NCI-H526 (cell line): ENCODE data around the gene AMBP.
A peak's percentile ranks its signal among the peaks of the same experiment; 100 is the strongest.

Source experiments
- DNase-seq, 2 experiments: peaks; one replicate each; lab custom pipeline; 2025; lab: John Stamatoyannopoulos, UW

Gene AMBP

DNA sequence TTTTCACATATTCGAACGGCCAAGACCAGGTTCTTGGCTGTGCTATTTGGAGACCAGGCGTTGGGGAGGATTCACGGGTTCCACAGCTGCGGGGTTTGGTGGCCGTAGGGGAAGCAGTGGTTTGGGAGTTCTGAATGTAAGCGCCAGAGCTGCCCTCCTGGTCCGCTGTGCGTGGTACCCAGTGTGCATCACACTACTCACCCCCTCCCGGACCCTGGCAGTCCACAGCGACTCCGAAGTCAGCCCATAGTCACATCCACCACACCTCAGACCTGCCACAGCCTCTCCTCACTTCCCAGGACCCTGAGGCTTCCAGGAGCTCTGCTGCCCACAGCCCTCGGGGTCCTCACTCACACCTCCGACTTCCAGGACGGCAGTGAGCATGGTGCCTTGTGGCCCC, 26.8 kb downstream of the AMBP start:
- no peak for DNase-seq

DNA sequence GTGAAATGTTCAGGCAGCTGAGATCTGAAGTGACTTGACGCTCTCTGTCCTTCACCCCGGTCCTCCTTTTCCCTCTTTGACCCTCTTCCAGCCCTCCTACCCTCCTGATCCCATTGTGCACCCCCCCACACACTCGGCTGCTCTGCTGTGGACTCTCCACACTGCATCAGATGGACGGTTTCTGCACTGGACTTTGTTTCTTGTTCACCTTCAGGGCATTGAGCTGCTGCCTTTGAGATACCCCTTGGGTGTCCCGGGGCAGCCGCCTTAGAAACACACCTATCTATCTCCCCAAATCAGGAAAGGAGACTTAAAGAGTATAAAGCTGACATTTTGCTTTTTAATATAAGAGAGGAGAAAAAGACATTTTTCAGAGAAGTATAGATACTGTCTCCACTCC, 27.5 kb downstream of the AMBP start:
- DNase-seq: no peak

DNA sequence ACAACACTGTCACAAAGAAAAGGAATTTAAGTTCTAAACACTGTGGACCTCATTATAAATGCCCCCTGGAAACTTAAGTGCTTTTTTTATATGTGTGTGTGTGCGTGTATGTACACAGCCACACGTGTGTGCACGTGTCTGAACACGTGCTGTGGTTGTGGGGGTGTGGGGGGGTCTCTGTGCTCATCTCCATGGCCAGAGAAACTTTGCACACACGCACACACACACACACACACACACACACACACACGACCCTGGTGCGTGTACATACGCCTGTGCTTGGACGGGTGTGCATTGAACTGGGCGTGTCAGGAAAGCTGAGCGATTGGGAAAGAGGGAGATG, 27.9 kb downstream of the AMBP start:
- DNase-seq: no peak

DNA sequence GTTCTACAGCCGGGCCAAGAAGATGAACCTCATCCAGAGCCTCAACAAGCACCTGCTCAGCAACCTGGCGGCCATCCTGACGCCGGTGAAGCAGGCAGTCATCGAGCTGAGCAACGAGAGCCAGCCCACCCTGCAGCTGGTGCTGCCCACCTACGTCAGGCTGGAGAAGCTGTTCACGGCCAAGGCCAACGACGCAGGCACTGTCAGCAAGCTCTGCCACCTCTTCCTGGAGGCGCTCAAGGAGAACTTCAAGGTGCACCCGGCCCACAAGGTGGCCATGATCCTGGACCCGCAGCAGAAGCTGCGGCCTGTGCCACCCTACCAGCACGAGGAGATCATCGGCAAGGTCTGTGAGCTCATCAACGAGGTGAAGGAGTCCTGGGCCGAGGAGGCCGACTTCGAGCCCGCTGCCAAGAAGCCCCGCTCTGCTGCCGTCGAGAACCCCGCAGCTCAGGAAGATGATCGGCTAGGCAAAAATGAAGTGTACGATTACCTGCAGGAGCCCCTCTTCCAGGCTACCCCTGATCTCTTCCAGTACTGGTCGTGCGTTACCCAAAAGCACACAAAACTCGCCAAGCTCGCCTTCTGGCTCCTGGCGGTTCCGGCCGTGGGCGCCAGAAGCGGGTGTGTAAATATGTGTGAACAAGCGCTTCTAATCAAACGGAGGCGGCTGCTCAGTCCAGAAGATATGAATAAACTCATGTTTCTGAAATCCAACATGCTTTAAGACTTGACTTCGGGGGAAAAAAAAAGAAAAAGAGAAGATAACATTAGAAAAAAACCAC, 28.5 kb downstream of the AMBP start:
- no peak for DNase-seq

DNA sequence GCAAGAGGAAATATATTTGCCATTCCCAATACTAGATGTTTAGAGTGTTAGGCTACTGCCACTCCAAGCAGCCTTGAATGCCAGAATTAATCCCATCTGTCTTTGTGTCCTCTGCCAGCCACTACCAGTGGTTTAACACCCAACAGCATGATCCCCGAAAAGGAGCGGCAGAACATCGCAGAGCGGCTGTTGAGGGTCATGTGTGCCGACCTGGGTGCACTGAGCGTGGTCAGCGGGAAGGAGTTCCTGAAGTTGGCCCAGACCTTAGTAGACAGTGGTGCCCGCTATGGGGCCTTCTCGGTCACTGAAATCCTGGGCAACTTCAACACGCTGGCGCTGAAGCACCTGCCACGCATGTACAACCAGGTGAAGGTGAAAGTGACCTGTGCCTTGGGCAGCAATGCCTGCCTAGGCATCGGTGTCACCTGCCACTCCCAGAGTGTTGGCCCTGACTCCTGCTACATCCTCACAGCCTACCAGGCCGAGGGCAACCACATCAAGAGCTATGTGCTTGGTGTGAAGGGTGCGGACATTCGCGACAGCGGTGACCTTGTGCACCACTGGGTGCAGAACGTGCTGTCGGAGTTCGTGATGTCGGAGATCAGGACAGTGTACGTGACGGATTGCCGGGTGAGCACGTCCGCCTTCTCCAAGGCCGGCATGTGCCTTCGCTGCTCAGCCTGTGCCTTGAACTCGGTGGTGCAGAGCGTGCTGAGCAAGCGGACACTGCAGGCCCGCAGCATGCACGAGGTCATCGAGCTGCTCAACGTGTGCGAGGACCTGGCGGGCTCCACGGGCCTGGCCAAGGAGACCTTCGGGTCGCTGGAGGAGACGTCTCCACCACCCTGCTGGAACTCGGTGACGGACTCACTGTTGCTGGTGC, 29.3 kb downstream of the AMBP start:
- no peak for DNase-seq

DNA sequence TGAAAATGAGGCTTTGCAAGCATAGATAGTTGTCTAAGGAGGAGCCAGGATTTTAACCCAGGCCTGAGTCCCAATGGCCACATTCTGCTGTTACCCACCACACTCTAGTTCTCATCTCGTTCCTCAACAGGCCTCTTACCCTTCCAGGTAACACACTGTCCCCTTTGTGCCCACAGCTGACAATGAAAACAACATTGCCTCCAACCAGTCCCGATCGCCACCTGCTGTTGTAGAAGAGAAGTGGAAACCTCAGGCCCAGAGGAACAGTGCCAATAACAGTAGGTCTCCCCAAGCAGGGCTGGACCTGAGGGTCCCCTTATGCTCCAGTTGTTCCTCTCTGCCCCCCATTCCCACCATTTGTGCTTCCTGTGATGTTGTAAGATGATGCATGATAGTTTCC, 30.4 kb downstream of the AMBP start:
- peak in 1 of 2 experiments; percentile 53 for DNase-seq

DNA sequence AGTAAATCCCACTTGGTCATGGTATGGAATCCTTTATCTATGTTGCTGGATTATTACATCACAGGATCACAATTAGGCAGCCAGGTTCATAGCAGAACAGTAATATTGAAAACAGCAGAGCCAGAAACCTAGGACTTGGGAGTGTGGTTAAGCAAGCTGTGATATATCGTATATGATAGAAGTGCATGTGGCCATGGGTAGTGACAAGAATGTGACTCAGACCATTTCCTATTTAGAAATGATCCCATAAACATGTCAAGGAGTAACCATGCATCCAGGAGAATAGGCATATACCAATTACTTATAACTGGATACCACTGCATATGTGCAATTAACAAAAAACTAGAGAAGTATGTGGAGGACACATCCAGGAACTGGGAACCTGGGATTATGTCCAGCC, 31.2 kb downstream of the AMBP start:
- no peak for DNase-seq

DNA sequence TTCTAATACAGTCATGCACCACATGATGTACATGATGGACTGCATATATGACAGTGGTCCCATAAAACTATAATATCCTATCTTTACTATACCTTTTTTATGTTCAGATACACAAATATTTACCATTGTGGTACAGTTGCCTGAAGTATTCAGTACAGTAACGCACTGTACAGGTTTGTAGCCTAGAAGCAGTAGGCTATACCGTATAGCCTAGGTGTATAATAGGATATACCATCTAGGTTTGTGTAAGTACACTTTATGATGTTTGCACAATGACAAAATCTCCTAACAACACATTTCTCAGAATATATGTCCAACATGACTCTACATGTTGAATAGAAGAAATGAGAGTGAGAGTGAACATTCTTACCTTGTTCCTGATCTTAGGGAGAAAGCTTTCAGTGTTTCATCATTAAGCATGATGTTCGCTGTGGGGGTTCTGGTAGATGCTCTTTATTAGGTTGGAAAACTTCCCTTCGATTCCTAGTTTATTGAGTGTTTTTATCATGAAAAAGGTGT, 31.8 kb downstream of the AMBP start:
- no peak for DNase-seq

DNA sequence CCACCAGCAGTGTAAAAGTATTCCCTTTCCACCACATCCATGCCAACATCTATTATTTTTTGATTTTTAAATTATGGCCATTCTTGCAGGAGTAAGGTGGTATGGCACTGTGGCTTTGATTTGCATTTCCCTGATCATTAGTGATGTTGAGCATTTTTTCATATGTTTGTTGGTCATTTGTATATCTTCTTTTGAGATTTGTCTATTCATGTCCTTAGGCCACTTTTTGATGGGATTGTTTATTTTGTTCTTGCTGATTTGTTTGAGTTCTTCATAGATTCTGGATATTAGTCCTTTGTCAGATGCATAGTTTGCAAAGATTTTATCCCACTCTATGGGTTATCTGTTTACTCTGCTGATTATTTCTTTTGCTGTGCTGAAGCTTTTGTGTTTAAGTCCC, 34.4 kb downstream of the AMBP start:
- DNase-seq: peak; percentile 32 to 34

DNA sequence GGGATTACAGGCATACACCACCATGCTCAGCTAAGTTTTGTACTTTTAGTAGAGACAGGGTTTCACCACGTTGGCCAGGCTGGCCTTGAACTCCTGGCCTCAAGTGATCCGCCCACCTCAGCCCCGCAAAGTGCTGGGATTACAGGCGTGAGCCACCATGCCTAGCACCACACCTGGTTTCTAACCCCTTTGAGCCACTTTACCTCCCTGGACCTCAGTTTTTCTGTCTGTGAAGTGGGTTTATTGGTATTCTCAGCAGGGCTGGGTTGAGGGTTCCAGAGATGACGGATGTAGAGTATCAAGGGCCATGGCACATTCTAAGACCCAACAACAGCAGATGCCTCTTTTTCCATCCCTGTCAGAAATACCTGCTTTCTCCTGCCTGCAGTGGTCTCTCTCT, 38.6 kb downstream of the AMBP start:
- DNase-seq: no peak

DNA sequence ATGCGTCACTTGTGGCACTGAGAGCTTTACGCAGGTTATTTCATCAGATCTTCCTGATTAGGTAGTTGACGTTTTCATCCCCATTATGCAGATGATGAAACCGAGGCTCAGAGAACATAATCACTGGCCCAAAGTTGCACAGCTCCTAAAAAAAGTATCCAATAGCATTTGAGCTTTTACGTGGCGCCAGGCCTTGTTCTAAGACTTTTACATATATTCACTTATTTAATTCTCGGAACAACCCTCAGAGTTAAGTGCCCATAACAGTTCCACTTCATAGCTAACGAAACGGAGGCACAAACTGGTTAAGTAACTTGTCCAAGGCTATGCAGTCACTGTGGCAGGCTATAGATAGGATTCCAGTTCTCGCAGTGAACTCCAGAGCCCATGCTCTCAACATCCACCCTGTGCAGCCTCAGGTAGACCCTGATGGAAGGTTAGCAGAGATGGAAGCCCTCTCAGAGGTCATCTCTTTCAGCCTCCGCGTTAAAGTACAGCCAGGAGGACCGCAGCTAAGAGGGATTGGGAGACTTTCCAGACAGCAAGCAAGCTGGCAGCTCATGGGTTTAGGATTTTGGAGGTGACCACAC, 39.3 kb downstream of the AMBP start:
- DNase-seq: no peak

DNA sequence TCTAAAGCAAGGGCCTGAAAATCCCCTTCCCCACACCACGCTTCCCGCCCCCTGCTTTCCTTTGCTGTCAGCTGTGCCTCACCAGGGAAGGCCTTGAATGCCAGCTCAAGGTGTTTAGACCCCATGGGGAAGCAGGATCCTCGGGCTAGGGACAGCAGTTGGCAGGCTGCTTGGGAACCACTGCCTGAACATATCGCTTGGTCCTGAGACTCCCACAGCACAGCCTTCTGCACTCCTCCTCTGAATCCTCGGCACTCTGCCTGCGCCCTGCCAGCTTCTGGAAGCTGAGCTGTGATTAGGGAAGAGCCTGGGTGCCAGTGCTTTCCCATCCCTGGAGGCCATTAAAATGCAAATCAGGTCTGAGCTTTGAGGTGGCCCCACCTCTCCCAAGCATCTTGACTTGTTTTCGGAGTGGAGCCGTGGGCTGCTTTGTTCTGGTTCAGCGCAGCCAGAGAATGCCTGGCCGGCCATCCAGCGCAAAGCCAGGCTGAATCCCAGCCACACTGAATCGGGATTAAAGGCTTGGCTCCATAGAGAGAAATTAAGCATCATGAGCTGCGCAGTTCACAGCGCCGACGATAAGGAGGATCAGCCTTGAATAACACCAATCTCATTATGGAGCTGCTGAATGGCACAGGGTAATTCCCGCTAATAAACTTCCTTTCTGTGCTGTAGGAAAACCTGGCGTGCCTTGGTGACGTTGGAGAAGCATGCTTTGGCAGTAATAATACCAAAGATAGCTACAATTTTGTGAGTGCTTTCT, 40.0 kb downstream of the AMBP start:
- peak; percentile 12 to 53 for DNase-seq

DNA sequence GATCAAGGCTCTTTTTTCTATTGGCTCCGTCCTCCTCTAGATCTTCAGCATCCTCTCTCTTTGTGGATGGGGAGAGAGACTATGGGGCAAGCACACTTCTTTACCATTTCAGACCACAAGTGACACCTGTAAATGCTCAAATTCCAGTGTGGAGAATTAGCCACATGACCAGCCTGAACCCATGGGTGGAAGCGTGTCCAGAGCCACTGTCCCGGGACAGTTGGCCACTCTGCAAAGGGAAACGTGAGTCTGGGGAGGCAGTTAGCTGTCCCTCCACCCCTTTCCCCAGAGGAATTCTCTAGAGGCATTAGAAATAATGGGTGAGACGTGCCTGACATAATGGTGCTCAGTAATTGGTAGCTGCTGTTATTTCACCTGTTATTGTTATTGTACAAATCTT, 40.9 kb downstream of the AMBP start:
- no peak for DNase-seq

DNA sequence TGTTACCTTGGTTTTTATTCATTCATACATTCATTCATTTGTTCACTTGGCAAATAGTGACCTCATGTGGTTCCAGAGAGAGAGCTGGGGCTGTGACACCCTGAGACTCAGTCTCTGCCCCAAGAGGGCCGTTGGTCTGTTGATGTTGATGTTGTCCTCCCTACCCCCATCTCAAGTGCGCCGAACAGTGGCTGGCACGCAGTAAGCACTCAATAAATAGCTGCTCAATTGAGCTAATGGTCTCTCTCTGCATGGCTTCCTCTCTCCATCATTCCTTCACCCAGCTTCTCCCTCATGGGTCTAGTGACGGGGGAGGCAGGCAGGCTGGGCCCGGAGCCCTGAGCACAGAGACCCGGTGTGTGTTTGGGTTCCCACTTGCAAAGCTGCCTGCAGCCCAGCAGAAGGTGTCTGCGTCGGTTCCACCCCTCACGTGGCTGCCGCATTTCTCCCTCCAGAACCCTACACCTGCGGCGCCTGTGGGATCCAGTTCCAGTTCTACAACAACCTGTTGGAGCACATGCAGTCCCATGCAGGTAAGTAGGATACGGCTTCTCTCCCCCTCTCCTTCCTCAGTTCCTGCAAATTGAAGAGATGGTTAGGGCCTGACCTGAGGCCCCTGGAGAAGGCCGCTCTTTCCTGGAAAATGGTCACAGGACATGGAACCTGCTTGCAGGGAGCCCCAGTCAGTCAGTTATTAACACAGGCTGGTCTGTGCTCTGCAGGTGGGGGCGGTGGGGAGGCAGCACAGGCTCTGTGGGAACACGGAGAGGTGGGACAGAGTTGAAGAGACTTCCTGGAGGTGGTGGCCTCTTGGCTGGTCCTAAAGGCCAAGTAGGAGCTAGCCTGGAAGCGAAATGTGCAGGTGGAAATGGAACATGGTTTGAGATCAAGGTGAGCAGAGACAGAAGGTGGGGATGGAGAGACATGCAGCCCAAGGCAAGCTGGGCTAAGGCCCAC, 42.0 kb downstream of the AMBP start:
- no peak for DNase-seq

DNA sequence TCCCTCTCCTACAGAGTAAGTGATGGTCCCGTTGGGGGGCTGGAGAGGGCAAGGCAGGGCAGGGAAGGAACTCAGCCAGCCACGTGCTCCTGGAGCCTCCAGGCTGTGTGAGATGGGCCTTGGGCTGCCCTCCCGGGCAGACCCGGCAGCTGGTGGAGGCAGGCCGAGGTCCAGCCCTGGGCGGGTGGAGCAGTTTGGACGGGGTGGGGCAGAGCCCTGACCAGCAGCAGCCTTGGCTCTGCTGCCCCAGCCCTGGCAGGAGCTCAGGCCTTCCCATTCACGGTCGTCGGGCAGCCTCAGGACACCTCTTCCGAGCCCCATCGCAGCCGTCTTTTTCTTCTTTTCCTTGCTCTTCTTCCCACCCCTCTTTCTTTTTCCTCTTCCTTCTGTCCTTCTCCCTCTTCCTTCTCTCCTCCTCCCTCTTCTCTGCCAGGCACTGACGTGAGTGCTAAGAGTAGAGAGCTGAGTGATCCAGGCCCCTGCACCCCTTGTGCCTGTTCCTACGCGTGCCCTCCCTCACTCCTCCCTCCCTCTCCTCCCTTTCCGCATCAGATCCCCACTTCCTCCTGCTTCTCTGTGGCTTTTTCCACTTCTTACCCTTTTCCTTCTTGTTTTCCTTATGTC, 42.8 kb downstream of the AMBP start:
- DNase-seq: no peak

DNA sequence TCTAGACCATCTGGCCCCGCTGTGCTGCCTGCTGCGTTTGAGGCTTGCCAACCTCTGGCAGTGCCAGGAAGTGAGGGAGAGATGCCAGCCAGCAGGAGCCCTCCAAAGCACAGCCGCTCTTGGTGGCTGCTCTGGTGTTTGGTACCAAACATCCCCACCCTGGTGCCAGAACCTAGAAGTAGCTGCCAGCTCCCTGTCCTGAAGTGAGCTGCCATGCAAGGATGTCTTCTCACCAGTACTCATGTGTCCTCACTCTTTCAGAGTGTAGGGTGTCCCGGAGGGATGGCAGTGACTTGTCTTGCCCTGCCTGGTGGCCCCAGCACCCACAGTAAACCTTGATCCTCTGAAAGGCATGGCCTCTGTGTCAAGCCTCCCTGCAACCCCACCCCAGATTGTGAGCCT, 43.4 kb downstream of the AMBP start:
- DNase-seq: no peak

DNA sequence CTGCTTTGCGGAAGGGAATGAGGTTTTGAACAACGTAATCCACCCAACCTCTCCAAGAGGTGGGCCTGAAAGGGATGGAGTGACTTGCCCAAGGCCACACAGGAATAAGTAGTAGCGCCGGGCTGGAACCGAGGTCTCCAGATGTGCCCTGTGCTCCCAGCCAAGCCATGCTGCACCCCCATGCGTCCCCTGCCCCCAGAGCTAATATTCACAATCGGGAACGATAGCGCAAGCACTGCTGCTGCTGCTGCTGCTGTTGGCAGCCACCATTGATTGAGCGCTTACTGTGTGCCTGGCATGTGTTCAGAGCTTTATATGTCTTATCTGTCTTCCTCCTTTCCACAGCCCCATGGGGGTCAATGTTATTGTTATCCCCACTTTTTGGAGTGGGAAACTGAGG, 43.9 kb downstream of the AMBP start:
- DNase-seq: no peak

DNA sequence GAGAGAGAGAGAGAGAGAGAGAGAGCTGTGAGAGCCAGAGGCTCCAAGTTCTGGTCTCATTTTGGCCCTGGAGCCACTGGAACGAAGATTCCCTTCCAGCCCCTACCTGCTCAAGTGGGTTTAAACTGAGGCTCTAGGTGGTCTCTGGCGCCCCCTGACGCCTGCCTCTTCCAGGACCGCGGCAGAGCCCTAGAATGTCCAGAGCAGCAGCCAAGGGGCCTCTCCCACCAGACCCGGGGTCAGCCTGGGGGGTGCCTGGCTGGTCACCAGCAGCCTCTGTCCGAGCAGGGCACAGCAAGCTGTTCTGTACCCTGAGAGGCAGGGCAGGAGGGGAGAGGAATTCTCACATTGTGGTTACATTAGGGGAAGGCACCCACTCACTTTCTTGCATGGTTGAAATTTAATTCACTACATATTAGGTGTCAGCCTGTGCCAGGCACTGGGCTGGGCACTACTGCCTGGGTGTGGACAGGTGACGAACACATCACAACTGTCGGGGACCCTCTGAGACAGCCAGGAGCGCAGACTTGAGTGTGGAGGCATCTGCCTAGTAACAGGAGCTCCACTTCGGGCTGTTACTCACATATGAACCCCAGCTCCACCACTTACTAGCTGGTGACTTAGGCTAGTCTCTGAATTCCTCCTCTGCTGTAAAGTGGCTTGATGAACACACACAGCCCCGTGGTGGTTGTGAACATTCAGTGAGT, 44.5 kb downstream of the AMBP start:
- peak in 1 of 2 experiments; percentile 33 for DNase-seq

DNA sequence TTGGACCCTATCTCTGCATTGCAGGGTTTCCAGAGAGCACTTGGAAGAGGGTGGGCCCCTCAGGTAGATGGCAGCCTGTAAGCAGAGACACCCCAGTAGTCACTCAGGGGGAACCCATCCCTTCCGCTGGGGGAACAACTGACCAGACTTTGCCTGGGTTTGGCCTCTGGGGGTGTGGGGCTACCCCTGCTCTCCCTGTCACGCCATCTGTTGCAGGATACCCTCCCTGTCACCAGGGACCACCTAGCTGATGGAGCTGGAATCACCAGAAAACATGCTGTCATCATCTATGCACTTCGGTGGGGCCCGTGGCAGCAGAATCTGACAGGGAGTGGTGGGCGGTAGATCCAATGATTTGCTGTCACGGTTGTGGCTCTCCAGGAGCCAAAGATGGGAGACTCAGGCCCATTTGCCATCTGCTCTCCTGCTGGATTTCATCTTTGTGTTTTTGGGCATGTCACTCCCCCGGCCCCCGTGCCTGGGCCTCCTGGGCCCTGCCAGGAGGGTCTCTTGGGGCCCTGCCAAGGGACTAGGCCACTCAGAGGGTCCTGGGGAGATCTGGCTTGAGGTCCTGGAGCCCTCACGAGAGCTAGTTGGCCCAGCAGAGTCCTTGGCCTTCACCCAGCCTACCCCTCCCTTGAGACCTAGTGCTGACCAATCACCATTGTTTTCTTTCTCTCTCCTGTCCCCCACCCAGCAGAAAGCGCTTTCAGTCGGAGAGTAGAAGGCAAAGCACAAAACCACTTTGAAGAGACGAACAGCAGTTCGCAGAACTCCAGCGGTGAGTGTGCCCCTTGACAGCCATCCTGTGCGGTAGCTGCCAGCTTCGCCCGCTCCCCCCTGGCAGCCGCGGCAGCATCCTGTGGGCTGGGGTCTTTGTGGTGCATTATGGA, 45.9 kb downstream of the AMBP start:
- DNase-seq: no peak
